Measurements from ENCODE around the gene KIF18B. TPM values are rescaled to one million over a fixed set of nuclear protein-coding genes. Genes with fewer than 3 reads are reported as not detected.

KIF18B gene
- total and polyA plus RNA-seq, 2 of the 13 experiments (the other 11 are each of a cell fraction or from before 2014, with no cell fraction given), result 15.2 to 15.3 TPM

GRCh38 chr17:44899074-44899782 lies 48.3 kb downstream of the KIF18B start, which contains the start of gene EFTUD2 (continued):
- peak in 1 of 2 experiments; percentile 23; a peak in 1 of 4 replicates for TF ChIP-seq MAFK (conservative IDR thresholded peaks at IDR 0.05 in 1 of 2, IDR thresholded peaks at IDR 0.05 in 1 of 2; ENCODE audit: low read length in 2 of 2)
- TF ChIP-seq NBN (conservative IDR thresholded peaks at IDR 0.05), result no peak
- TF ChIP-seq REPIN1 (CRISPR knock-in tag; IDR thresholded peaks at IDR 0.05; ENCODE audit: borderline replicate concordance, low read depth), result peak; percentile 98
- TF ChIP-seq RBAK (CRISPR knock-in tag; IDR thresholded peaks at IDR 0.05), result no peak
- TF ChIP-seq, protein P1, sequence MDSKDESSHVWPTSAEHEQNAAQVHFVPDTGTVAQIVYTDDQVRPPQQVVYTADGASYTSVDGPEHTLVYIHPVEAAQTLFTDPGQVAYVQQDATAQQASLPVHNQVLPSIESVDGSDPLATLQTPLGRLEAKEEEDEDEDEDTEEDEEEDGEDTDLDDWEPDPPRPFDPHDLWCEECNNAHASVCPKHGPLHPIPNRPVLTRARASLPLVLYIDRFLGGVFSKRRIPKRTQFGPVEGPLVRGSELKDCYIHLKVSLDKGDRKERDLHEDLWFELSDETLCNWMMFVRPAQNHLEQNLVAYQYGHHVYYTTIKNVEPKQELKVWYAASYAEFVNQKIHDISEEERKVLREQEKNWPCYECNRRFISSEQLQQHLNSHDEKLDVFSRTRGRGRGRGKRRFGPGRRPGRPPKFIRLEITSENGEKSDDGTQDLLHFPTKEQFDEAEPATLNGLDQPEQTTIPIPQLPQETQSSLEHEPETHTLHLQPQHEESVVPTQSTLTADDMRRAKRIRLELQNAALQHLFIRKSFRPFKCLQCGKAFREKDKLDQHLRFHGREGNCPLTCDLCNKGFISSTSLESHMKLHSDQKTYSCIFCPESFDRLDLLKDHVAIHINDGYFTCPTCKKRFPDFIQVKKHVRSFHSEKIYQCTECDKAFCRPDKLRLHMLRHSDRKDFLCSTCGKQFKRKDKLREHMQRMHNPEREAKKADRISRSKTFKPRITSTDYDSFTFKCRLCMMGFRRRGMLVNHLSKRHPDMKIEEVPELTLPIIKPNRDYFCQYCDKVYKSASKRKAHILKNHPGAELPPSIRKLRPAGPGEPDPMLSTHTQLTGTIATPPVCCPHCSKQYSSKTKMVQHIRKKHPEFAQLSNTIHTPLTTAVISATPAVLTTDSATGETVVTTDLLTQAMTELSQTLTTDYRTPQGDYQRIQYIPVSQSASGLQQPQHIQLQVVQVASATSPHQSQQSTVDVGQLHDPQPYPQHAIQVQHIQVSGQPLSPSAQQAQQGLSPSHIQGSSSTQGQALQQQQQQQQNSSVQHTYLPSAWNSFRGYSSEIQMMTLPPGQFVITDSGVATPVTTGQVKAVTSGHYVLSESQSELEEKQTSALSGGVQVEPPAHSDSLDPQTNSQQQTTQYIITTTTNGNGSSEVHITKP (CRISPR knock-in tag; IDR thresholded peaks at IDR 0.05; ENCODE audit: low read depth), result peak; percentile 57; the same call in 1 of the 2 replicates
- peak; percentile 95 for TF ChIP-seq CBX5 (CRISPR knock-in tag; IDR thresholded peaks at IDR 0.05; ENCODE audit: borderline replicate concordance)
- TF ChIP-seq FOXP1 (IDR thresholded peaks at IDR 0.05), result no peak
- TF ChIP-seq FOXP1 (CRISPR knock-in tag; IDR thresholded peaks at IDR 0.05), result peak; percentile 55; the same call in 1 of the 2 replicates
- 0 out of 2 replicates have a peak, but pooled peaks have one; percentile 86 for TF ChIP-seq BRCA1 (CRISPR knock-in tag; IDR thresholded peaks at IDR 0.05)
- no peak; the same call in 1 of the 2 replicates for TF ChIP-seq ATF7-NPFF (CRISPR knock-in tag; IDR thresholded peaks at IDR 0.05; ENCODE audit: low read depth)
- TF ChIP-seq LRRFIP1 (CRISPR knock-in tag; conservative IDR thresholded peaks at IDR 0.05), result 0 out of 2 replicates have a peak, but pooled peaks have one; percentile 49
- TF ChIP-seq HNRNPL (IDR thresholded peaks at IDR 0.05; ENCODE audit: low read depth, low read length), result no peak
- peak; percentile 98 for TF ChIP-seq IRF2 (CRISPR knock-in tag; IDR thresholded peaks at IDR 0.05)
- TF ChIP-seq ZNF264 (CRISPR knock-in tag; IDR thresholded peaks at IDR 0.05), result peak; percentile 68; the same call in 1 of the 2 replicates
- TF ChIP-seq MTF2 (CRISPR knock-in tag; IDR thresholded peaks at IDR 0.05; ENCODE audit: borderline replicate concordance), result no peak; the same call in 1 of the 2 replicates
- peak; percentile 94 for TF ChIP-seq ZSCAN31 (CRISPR knock-in tag; IDR thresholded peaks at IDR 0.05; ENCODE audit: low read depth)
- peak; percentile 97 for TF ChIP-seq RAD51 (IDR thresholded peaks at IDR 0.05; ENCODE audit: borderline replicate concordance)
- TF ChIP-seq, protein P2, sequence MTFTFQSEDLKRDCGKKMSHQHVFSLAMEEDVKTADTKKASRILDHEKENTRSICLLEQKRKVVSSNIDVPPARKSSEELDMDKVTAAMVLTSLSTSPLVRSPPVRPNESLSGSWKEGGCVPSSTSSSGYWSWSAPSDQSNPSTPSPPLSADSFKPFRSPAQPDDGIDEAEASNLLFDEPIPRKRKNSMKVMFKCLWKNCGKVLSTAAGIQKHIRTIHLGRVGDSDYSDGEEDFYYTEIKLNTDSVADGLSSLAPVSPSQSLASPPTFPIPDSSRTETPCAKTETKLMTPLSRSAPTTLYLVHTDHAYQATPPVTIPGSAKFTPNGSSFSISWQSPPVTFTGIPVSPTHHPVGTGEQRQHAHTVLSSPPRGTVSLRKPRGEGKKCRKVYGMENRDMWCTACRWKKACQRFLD (CRISPR knock-in tag; IDR thresholded peaks at IDR 0.05; ENCODE audit: borderline replicate concordance), result peak; percentile 80; the same call in 1 of the 2 replicates
- TF ChIP-seq, protein P3, sequence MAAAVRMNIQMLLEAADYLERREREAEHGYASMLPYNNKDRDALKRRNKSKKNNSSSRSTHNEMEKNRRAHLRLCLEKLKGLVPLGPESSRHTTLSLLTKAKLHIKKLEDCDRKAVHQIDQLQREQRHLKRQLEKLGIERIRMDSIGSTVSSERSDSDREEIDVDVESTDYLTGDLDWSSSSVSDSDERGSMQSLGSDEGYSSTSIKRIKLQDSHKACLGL (CRISPR knock-in tag; IDR thresholded peaks at IDR 0.05), result peak; percentile 84
- TF ChIP-seq, protein P4, sequence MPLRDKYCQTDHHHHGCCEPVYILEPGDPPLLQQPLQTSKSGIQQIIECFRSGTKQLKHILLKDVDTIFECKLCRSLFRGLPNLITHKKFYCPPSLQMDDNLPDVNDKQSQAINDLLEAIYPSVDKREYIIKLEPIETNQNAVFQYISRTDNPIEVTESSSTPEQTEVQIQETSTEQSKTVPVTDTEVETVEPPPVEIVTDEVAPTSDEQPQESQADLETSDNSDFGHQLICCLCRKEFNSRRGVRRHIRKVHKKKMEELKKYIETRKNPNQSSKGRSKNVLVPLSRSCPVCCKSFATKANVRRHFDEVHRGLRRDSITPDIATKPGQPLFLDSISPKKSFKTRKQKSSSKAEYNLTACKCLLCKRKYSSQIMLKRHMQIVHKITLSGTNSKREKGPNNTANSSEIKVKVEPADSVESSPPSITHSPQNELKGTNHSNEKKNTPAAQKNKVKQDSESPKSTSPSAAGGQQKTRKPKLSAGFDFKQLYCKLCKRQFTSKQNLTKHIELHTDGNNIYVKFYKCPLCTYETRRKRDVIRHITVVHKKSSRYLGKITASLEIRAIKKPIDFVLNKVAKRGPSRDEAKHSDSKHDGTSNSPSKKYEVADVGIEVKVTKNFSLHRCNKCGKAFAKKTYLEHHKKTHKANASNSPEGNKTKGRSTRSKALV (CRISPR knock-in tag; IDR thresholded peaks at IDR 0.05), result peak; percentile 71
